Liver (tissue), 9 donors: ENCODE results near the gene CAPNS2. TPM values are rescaled to one million over a fixed set of nuclear protein-coding genes. Genes with fewer than 3 reads are reported as not detected.

Experiments used
- DNase-seq: peaks from one replicate; pipeline ENCODE4 v3.0.0-alpha.2; 2017; ENCODE audit warnings: low spot score
- H3K27ac ChIP-seq, 2 donors: one replicate each; pipeline ENCODE4 v1.7.0; 2013; ENCODE audit warnings: inconsistent platforms in 2 of 2, low read length in 2 of 2, control low read depth in 1 of 2, low read depth in 1 of 2, mild to moderate bottlenecking in 1 of 2
- H3K27me3 ChIP-seq, 4 donors: one replicate each; pipeline versions ENCODE4 v1.6.1 to v1.7.0; 2013; ENCODE audit warnings: low read length in 3 of 4, inconsistent platforms in 1 of 4, mild to moderate bottlenecking in 1 of 4, moderate library complexity in 1 of 4; ENCODE audit not compliant: control insufficient read depth in 4 of 4, insufficient read depth in 4 of 4
- H3K36me3 ChIP-seq, 4 donors: one replicate each; pipeline versions ENCODE4 v1.6.1 to v1.7.0; 2013; ENCODE audit warnings: low read length in 3 of 4, mild to moderate bottlenecking in 3 of 4, low read depth in 1 of 4, moderate library complexity in 1 of 4; ENCODE audit not compliant: control insufficient read depth in 4 of 4, insufficient read depth in 3 of 4
- H3K4me1 ChIP-seq, 4 donors: one replicate each; pipeline versions ENCODE4 v1.6.1 to v1.7.0; 2013; ENCODE audit warnings: low read length in 3 of 4, mild to moderate bottlenecking in 3 of 4, moderate library complexity in 1 of 4; ENCODE audit not compliant: control insufficient read depth in 4 of 4, insufficient read depth in 4 of 4
- H3K4me3 ChIP-seq, 3 donors: one replicate each; pipeline versions ENCODE4 v1.6.1 to v1.7.0; 2013; ENCODE audit warnings: low read length in 3 of 3, control low read depth in 1 of 3, low read depth in 1 of 3, mild to moderate bottlenecking in 1 of 3
- H3K9ac ChIP-seq, 2 donors: one replicate each; pipeline ENCODE4 v1.7.0; 2013; ENCODE audit warnings: low read length in 2 of 2, mild to moderate bottlenecking in 2 of 2, moderate library complexity in 2 of 2, control low read depth in 1 of 2, low read depth in 1 of 2
- H3K9me3 ChIP-seq, 4 donors: one replicate each; pipeline versions ENCODE4 v1.6.1 to v1.7.0; 2013; ENCODE audit warnings: low read length in 3 of 4; ENCODE audit not compliant: control insufficient read depth in 4 of 4
- ATF3 ChIP-seq: IDR thresholded peaks from 2 replicates; pipeline ENCODE4 v1.6.1; 2016; ENCODE audit warnings: antibody characterized with exemption
- EGR1 ChIP-seq, 2 donors: IDR thresholded peaks; 2 replicates each; pipeline ENCODE4 v1.6.1; 2016 to 2018; ENCODE audit warnings: antibody characterized with exemption in 2 of 2, low read depth in 2 of 2
- FOXA1 ChIP-seq: IDR thresholded peaks from 2 replicates; pipeline ENCODE4 v1.6.1; 2016; ENCODE audit warnings: antibody characterized with exemption
- FOXA2 ChIP-seq: IDR thresholded peaks from 2 replicates; pipeline ENCODE4 v1.6.1; 2016; ENCODE audit warnings: antibody characterized with exemption
- GABPA ChIP-seq, 2 donors: IDR thresholded peaks in 1 of 2; conservative IDR thresholded peaks in 1 of 2; 2 replicates each; pipeline ENCODE4 v1.6.1; 2016; ENCODE audit warnings: antibody characterized with exemption in 2 of 2, mild to moderate bottlenecking in 1 of 2, moderate library complexity in 1 of 2
- HNF4A ChIP-seq, 2 donors: conservative IDR thresholded peaks; 2 replicates each; pipeline ENCODE4 v1.6.1; 2016; ENCODE audit warnings: antibody characterized with exemption in 2 of 2, mild to moderate bottlenecking in 2 of 2
- HNF4G ChIP-seq: IDR thresholded peaks from 2 replicates; pipeline ENCODE4 v1.6.1; 2016; ENCODE audit warnings: antibody characterized with exemption
- JUND ChIP-seq, 2 donors: IDR thresholded peaks; 2 replicates each; pipeline ENCODE4 v1.6.1; 2016; ENCODE audit warnings: antibody characterized with exemption in 2 of 2
- MAX ChIP-seq: IDR thresholded peaks from 2 replicates; pipeline ENCODE4 v1.6.1; 2016; ENCODE audit warnings: antibody characterized with exemption
- NR2F2 ChIP-seq: IDR thresholded peaks from 2 replicates; pipeline ENCODE4 v1.6.1; 2016; ENCODE audit warnings: antibody characterized with exemption
- RAD21 ChIP-seq, 2 donors: IDR thresholded peaks; 2 replicates each; pipeline ENCODE4 v1.6.1; 2016; ENCODE audit warnings: antibody characterized with exemption in 2 of 2, mild to moderate bottlenecking in 2 of 2
- REST ChIP-seq: IDR thresholded peaks from 2 replicates; pipeline ENCODE4 v1.6.1; 2016; ENCODE audit warnings: antibody characterized with exemption, mild to moderate bottlenecking
- RXRA ChIP-seq, 2 donors: IDR thresholded peaks; 2 replicates each; pipeline ENCODE4 v1.6.1; 2017 to 2018; ENCODE audit warnings: antibody characterized with exemption in 2 of 2, mild to moderate bottlenecking in 1 of 2
- SP1 ChIP-seq: IDR thresholded peaks from 2 replicates; pipeline ENCODE4 v1.6.1; 2018; ENCODE audit warnings: antibody characterized with exemption, mild to moderate bottlenecking
- TAF1 ChIP-seq: conservative IDR thresholded peaks from 2 replicates; pipeline ENCODE4 v1.6.1; 2016; ENCODE audit warnings: antibody characterized with exemption, mild to moderate bottlenecking
- YY1 ChIP-seq: IDR thresholded peaks from 2 replicates; pipeline ENCODE4 v1.6.1; 2016; ENCODE audit warnings: antibody characterized with exemption, mild to moderate bottlenecking
- ZBTB33 ChIP-seq: IDR thresholded peaks from 2 replicates; pipeline ENCODE4 v1.6.1; 2016; ENCODE audit warnings: antibody characterized with exemption
- WGBS: extraction: QIAGEN DNeasy Blood & Tissue Kit; methylation state at CpG from one replicate; pipeline ENCODE4 v1.1.7; 2013; 5-methylcytosine and 5-hydroxymethylcytosine counted together
- polyA plus RNA-seq, 2 donors: library from polyadenylated mRNA; stranded (reverse) in 1 of 2; unstranded in 1 of 2; fragments of 200-250 nt in 1 of 2; fragments of >200 nt in 1 of 2; fragmentation: Nextera tagmentation in 1 of 2; extraction: Ambion mirVana in 1 of 2; gene quantifications; one replicate each; pipeline versions ENCODE4 v1.2.1 to v1.2.3, GENCODE V29; 2013 to 2015
- total RNA-seq, 2 donors: library from RNA; depleted of rRNA; stranded (reverse); fragments of >200 nt; gene quantifications; one replicate each; pipeline ENCODE4 v1.2.3, GENCODE V29; 2014
- donor health status: healthy.
- donor health status: healthy.
- donor health status: healthy.
- donor health status: healthy.
- donor health status: healthy.

Gene CAPNS2
- total and polyA plus RNA-seq, 4 donors = 0.33 to 0.42 TPM; not detected in 2

GRCh38 chr16:55521792-55522191 lies 44.7 kb upstream of the CAPNS2 start:
- no peak for DNase-seq
- H3K4me1 ChIP-seq = no peaks in the 10 kb centered on the region
- peaks cover 0 to 11% (median 1%) of the 10 kb centered on the region in 4 donors for H3K9me3 ChIP-seq
- no peak overlapping the region for H3K27ac ChIP-seq
- H3K9ac ChIP-seq = no peak overlapping the region
- TF ChIP-seq ZBTB33 (no peak), FOXA1 (no peak)
- 45% methylated on average over 1 of the region's 1 CpG for WGBS
- H3K4me3 ChIP-seq = no peak overlapping the region
- no peaks in the 10 kb centered on the region for H3K27me3 ChIP-seq
- H3K36me3 ChIP-seq = peaks cover 0 to 2% (median 0%) of the 10 kb centered on the region in 4 donors

GRCh38 chr16:55526441-55526840 lies 40.0 kb upstream of the CAPNS2 start:
- peaks cover 0 to 2% (median 0%) of the 10 kb centered on the region in 4 donors for H3K36me3 ChIP-seq
- H3K4me3 ChIP-seq = no peak overlapping the region
- H3K9me3 ChIP-seq = peaks cover 0 to 11% (median 1%) of the 10 kb centered on the region in 4 donors
- 55% methylated on average over 2 of the region's 2 CpGs for WGBS
- H3K27me3 ChIP-seq = no peaks in the 10 kb centered on the region
- H3K4me1 ChIP-seq = no peaks in the 10 kb centered on the region
- no peak overlapping the region for H3K9ac ChIP-seq
- TF ChIP-seq HNF4G (no peak), ATF3 (no peak), RAD21 (IDR thresholded peaks at IDR 0.05) (no peak), GABPA (IDR thresholded peaks at IDR 0.05 in 1 of 2, conservative IDR thresholded peaks at IDR 0.05 in 1 of 2) (no peak), REST (no peak), SP1 (no peak), EGR1 (IDR thresholded peaks at IDR 0.05; ENCODE audit: low read depth in 2 of 2) (no peak), YY1 (no peak), FOXA2 (no peak)
- no peak for DNase-seq
- H3K27ac ChIP-seq = no peak overlapping the region

- H3K36me3 ChIP-seq = peaks cover 0 to 2% (median 0%) of the 10 kb centered on the region in 4 donors
- no peaks in the 10 kb centered on the region for H3K27me3 ChIP-seq
- H3K9me3 ChIP-seq = no peaks in the 10 kb centered on the region
- H3K4me1 ChIP-seq = no peaks in the 10 kb centered on the region
- H3K27ac ChIP-seq = no peak overlapping the region
- no peak overlapping the region for H3K4me3 ChIP-seq
- no peak for DNase-seq
- no peak overlapping the region for H3K9ac ChIP-seq
- TF ChIP-seq REST (no peak), HNF4A (conservative IDR thresholded peaks at IDR 0.05) (no peak), RAD21 (IDR thresholded peaks at IDR 0.05) (no peak), NR2F2 (no peak), TAF1 (no peak), FOXA2 (no peak), GABPA (IDR thresholded peaks at IDR 0.05 in 1 of 2, conservative IDR thresholded peaks at IDR 0.05 in 1 of 2) (no peak), JUND (IDR thresholded peaks at IDR 0.05) (no peak), ZBTB33 (no peak), RXRA (IDR thresholded peaks at IDR 0.05) (no peak), MAX (no peak)
Measured at GRCh38 chr16:55527885-55528284, 38.6 kb upstream of the CAPNS2 start.
